Measurements from ENCODE around the gene SLC16A1. TPM values are rescaled to one million over a fixed set of nuclear protein-coding genes. Genes with fewer than 3 reads are reported as not detected.

Gene SLC16A1
- total and polyA plus RNA-seq, 2 experiments from 2014 or later, result 97.5 to 178 TPM

DNA sequence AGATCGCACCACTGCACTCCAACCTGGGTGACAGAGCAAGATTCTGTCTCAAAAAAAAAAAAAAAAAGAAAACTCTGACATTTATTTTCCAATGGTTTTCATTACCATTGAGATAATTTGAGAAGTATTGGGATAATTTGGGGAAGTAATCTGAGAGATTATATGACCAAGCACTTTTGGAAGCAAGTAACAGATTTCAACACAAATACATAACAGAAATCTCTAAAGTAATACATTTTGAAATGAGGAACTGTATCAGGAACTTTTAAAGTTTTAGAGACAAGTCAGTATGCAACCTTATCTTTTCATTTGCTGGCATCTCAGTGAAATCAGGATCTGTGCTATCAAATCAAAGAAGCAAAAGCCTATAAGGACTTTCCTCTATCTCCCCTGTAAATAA, 25.4 kb upstream of the SLC16A1 start:
- Histone ChIP-seq H2AFZ (no peak overlapping the region), H3K4me3 (no peak overlapping the region), H3K4me1 (ENCODE audit: insufficient read depth) (no peaks in the 10 kb centered on the region), H3K9ac (no peak overlapping the region), H3K79me2 (ENCODE audit: insufficient read depth) (peaks cover 7% of the 10 kb centered on the region; the same call in 1 of the 2 replicates), H3F3A (ENCODE audit: insufficient read depth) (no peaks in the 10 kb centered on the region), H3K9me3 (ENCODE audit: low read depth) (no peaks in the 10 kb centered on the region), H4K20me1 (ENCODE audit: insufficient read depth) (no peaks in the 10 kb centered on the region), H3K36me3 (ENCODE audit: low read depth) (no peaks in the 10 kb centered on the region), H3K27ac (no peak overlapping the region), H3K27me3 (replicated peaks; ENCODE audit: insufficient read depth) (no peaks in the 10 kb centered on the region), H3K4me2 (ENCODE audit: unreplicated experiment) (no peak overlapping the region), H3K9me2 (ENCODE audit: insufficient read depth) (no peaks in the 10 kb centered on the region)
- 89 to 100% methylated on average over 1 of the region's 1 CpG for WGBS, 2 experiments (ENCODE audit: low coverage in 1 of 2, low lambda C conversion rate in 2 of 2, missing lambda C conversion rate in 2 of 2)
- in situ Hi-C loops (cut with MboI), result no loop called here
- DNase-seq, result no peak
- TF ChIP-seq EZH2 (IDR thresholded peaks at IDR 0.05; ENCODE audit: insufficient read depth, poor library complexity, severe bottlenecking) (no peak), EZH2phosphoT487 (IDR thresholded peaks at IDR 0.05; ENCODE audit: insufficient read depth, low read depth) (no peak)

DNA sequence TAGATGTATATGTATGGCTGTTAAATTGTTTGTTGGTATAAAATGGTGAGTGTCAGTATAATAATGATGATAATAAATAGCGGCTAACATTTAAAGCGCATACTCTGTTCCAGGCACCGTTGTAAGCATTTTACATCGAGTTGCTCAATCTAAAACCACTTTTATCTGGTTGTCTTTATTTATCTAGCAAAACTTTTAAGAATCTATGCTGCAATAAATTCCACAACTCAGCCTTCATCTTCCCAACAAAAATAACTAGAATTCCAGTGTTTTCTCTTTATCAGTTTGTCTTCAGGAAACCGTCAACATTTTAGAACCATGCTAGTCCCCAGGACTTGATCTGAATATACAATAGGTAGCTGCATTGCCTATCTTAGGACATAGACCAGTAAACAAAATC, 19.3 kb upstream of the SLC16A1 start:
- no peak overlapping the region for H2AFZ ChIP-seq
- no peak overlapping the region for H3K9ac ChIP-seq
- no peak overlapping the region for H3K4me3 ChIP-seq
- no peak for DNase-seq
- no peaks in the 10 kb centered on the region for H4K20me1 ChIP-seq (ENCODE audit: insufficient read depth)
- H3K9me3 ChIP-seq (ENCODE audit: low read depth), result no peaks in the 10 kb centered on the region
- no peaks in the 10 kb centered on the region for H3K27me3 ChIP-seq (replicated peaks; ENCODE audit: insufficient read depth)
- H3K27ac ChIP-seq, result no peak overlapping the region
- peaks cover 10% of the 10 kb centered on the region; the same call in 1 of the 2 replicates for H3K4me1 ChIP-seq (ENCODE audit: insufficient read depth)
- in situ Hi-C loops (cut with MboI), result no loop called here
- H3F3A ChIP-seq (ENCODE audit: insufficient read depth), result peaks cover 8% of the 10 kb centered on the region; the same call in 1 of the 2 replicates
- H3K4me2 ChIP-seq (ENCODE audit: unreplicated experiment), result no peak overlapping the region
- WGBS, 2 experiments (ENCODE audit: low coverage in 1 of 2, low lambda C conversion rate in 2 of 2, missing lambda C conversion rate in 2 of 2), result 90 to 93% methylated on average over 5 of the region's 5 CpGs
- TF ChIP-seq EZH2 (IDR thresholded peaks at IDR 0.05; ENCODE audit: insufficient read depth, poor library complexity, severe bottlenecking) (no peak), EZH2phosphoT487 (IDR thresholded peaks at IDR 0.05; ENCODE audit: insufficient read depth, low read depth) (no peak)
- no peaks in the 10 kb centered on the region for H3K9me2 ChIP-seq (ENCODE audit: insufficient read depth)
- peaks cover 27% of the 10 kb centered on the region for H3K79me2 ChIP-seq (ENCODE audit: insufficient read depth)
- H3K36me3 ChIP-seq (ENCODE audit: low read depth), result 0 out of 2 replicates have a peak, but pooled peaks cover 3% of the 10 kb centered on the region

DNA sequence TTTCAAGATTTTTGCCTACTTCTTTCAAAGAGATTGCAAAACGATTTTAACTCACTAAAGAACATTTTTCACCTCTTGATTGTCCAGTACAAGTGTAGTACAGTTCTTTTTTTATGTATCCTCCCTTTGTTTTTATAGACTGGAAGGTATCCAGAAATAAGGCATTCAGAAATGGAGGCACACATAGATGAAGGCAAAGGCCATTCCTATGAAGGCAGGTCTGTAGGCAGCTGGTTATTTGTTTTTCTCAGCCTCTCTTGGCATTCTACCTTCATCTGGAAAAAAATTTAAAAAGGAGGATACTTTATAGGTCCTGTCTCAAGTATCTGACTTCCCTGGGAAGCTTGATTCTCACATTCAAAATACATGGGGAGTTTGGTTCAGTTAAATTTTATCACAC, 18.6 kb upstream of the SLC16A1 start:
- peaks cover 27% of the 10 kb centered on the region for H3K79me2 ChIP-seq (ENCODE audit: insufficient read depth)
- WGBS, 2 experiments (ENCODE audit: low coverage in 1 of 2, low lambda C conversion rate in 2 of 2, missing lambda C conversion rate in 2 of 2), result 91 to 97% methylated on average over 1 of the region's 1 CpG
- no peak for TF ChIP-seq EZH2phosphoT487 (IDR thresholded peaks at IDR 0.05; ENCODE audit: insufficient read depth, low read depth)
- no peak for TF ChIP-seq EZH2 (IDR thresholded peaks at IDR 0.05; ENCODE audit: insufficient read depth, poor library complexity, severe bottlenecking)
- no peaks in the 10 kb centered on the region for H3K9me3 ChIP-seq (ENCODE audit: low read depth)
- peaks cover 8% of the 10 kb centered on the region; the same call in 1 of the 2 replicates for H3F3A ChIP-seq (ENCODE audit: insufficient read depth)
- DNase-seq, result no peak
- H2AFZ ChIP-seq, result no peak overlapping the region
- H3K9ac ChIP-seq, result no peak overlapping the region
- no peaks in the 10 kb centered on the region for H4K20me1 ChIP-seq (ENCODE audit: insufficient read depth)
- H3K9me2 ChIP-seq (ENCODE audit: insufficient read depth), result no peaks in the 10 kb centered on the region
- H3K4me3 ChIP-seq, result no peak overlapping the region
- no peak overlapping the region for H3K27ac ChIP-seq
- no peak overlapping the region for H3K4me2 ChIP-seq (ENCODE audit: unreplicated experiment)
- H3K4me1 ChIP-seq (ENCODE audit: insufficient read depth), result peaks cover 10% of the 10 kb centered on the region; the same call in 1 of the 2 replicates
- no peaks in the 10 kb centered on the region for H3K27me3 ChIP-seq (replicated peaks; ENCODE audit: insufficient read depth)
- in situ Hi-C loops (cut with MboI), result no loop called here
- 0 out of 2 replicates have a peak, but pooled peaks cover 3% of the 10 kb centered on the region for H3K36me3 ChIP-seq (ENCODE audit: low read depth)

DNA sequence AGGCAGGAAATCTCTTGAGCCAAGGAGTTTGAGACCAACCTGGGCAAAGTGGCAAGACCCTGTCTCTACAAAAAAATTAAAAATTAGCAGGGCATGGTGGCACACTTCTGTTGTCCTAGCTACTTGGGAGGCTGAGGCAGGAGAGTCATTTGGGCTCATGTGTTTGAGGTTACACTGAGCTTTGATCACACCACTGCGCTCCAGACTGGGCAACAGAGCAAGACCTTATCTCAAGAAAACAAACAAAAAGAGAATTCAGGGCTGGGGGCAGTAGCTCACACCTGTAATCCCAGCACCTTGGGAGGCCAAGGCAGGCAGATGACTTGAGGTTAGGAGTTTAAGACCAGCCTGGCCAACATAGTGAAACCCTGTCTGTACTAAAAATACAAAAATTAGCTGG, 17.8 kb upstream of the SLC16A1 start:
- H3K4me2 ChIP-seq (ENCODE audit: unreplicated experiment), result no peak overlapping the region
- in situ Hi-C loops (cut with MboI), result no loop called here

More for the DNA sequence above, 17.8 kb upstream of the SLC16A1 start:
- H3K27me3 ChIP-seq (replicated peaks; ENCODE audit: insufficient read depth), result no peaks in the 10 kb centered on the region
- WGBS, 2 experiments (ENCODE audit: low coverage in 1 of 2, low lambda C conversion rate in 2 of 2, missing lambda C conversion rate in 2 of 2), result 100% methylated on average over 1 of the region's 1 CpG
- H4K20me1 ChIP-seq (ENCODE audit: insufficient read depth), result no peaks in the 10 kb centered on the region
- no peak for TF ChIP-seq EZH2phosphoT487 (IDR thresholded peaks at IDR 0.05; ENCODE audit: insufficient read depth, low read depth)
- no peak for TF ChIP-seq EZH2 (IDR thresholded peaks at IDR 0.05; ENCODE audit: insufficient read depth, poor library complexity, severe bottlenecking)
- H2AFZ ChIP-seq, result no peak overlapping the region
- H3K36me3 ChIP-seq (ENCODE audit: low read depth), result 0 out of 2 replicates have a peak, but pooled peaks cover 3% of the 10 kb centered on the region
- H3K9me2 ChIP-seq (ENCODE audit: insufficient read depth), result no peaks in the 10 kb centered on the region
- peaks cover 8% of the 10 kb centered on the region; the same call in 1 of the 2 replicates for H3F3A ChIP-seq (ENCODE audit: insufficient read depth)
- DNase-seq, result no peak
- no peaks in the 10 kb centered on the region for H3K9me3 ChIP-seq (ENCODE audit: low read depth)
- no peak overlapping the region for H3K9ac ChIP-seq
- H3K4me1 ChIP-seq (ENCODE audit: insufficient read depth), result peaks cover 10% of the 10 kb centered on the region; the same call in 1 of the 2 replicates
- no peak overlapping the region for H3K27ac ChIP-seq
- H3K79me2 ChIP-seq (ENCODE audit: insufficient read depth), result peaks cover 27% of the 10 kb centered on the region
- no peak overlapping the region for H3K4me3 ChIP-seq

Measured in GM23248 (cell line).